ENCODE data around the gene KERA.

DNA sequence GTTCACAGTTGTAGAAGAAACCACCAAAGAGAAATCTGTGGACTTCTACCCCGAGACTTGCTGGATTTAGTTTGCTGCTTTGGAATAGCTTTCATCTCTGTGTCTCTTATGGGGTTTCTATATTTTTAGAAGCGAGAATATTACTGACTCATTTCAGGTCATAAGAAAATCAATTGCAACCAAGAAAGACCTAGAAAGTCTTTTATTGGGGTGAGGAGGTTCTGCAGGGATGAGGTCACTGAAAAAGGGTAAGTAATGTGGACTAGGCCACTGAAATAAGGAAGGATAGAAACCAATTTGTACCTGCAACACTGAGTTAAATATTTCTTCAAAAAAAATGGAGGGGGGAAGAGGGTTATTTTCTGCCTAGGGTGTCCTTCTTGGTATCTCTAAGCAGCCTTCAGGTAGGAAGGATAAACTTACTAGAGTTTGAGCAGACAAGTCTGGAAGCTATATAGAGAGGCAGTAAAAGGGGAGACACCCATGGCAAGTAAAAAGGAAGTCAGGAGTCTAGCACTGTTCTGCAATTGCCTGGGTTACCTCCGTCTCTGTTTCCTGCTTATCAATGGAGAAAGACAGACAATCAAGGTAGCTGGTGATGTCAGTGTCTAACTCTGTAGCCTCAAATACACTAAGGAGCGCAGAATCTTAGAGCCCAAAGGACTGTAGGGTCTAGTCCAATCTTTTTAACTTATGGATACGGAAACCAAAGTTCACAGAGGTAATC is 19.6 kb upstream of the KERA start:
- TF ChIP-seq, protein P1, sequence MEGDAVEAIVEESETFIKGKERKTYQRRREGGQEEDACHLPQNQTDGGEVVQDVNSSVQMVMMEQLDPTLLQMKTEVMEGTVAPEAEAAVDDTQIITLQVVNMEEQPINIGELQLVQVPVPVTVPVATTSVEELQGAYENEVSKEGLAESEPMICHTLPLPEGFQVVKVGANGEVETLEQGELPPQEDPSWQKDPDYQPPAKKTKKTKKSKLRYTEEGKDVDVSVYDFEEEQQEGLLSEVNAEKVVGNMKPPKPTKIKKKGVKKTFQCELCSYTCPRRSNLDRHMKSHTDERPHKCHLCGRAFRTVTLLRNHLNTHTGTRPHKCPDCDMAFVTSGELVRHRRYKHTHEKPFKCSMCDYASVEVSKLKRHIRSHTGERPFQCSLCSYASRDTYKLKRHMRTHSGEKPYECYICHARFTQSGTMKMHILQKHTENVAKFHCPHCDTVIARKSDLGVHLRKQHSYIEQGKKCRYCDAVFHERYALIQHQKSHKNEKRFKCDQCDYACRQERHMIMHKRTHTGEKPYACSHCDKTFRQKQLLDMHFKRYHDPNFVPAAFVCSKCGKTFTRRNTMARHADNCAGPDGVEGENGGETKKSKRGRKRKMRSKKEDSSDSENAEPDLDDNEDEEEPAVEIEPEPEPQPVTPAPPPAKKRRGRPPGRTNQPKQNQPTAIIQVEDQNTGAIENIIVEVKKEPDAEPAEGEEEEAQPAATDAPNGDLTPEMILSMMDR (IDR thresholded peaks at IDR 0.05): no peak
- no peak for TF ChIP-seq POLR2A (IDR thresholded peaks at IDR 0.05)
